Neural progenitor cell (in vitro differentiated cells): ENCODE data around the gene IRAK3. TPM values are rescaled to one million over a fixed set of nuclear protein-coding genes. Genes with fewer than 3 reads are reported as not detected.
"Not testable (repeated sequence)": the region's sequence is repeated elsewhere in the genome, so short reads cannot be mapped to it uniquely, and the experiment has no call there.

Source experiments
- DNase-seq: peaks from one replicate; pipeline ENCODE4 v3.0.0-alpha.2; 2016; ENCODE audit warnings: low spot score
- H2AFZ ChIP-seq: fragments of 200-600 bp; sonication (generic); replicated peaks from 2 replicates; pipeline ENCODE4 v1.6.1; 2016; ENCODE audit warnings: antibody characterized with exemption
- H3F3A ChIP-seq: fragments of 200-600 bp; sonication (generic); 2 replicates; pipeline ENCODE4 v1.6.1; 2016; ENCODE audit warnings: antibody characterized with exemption, low read depth
- H3K27ac ChIP-seq: fragments of 200-600 bp; sonication (generic); 2 replicates; pipeline ENCODE4 v1.5.1; 2016; ENCODE audit warnings: mild to moderate bottlenecking
- H3K27me3 ChIP-seq: fragments of 200-600 bp; sonication (generic); 2 replicates; pipeline ENCODE4 v1.6.1; 2016; ENCODE audit warnings: mild to moderate bottlenecking, moderate library complexity
- H3K36me3 ChIP-seq: fragments of 200-600 bp; sonication (generic); 2 replicates; pipeline ENCODE4 v1.5.1; 2016
- H3K4me1 ChIP-seq: fragments of 200-600 bp; sonication (generic); 2 replicates; pipeline ENCODE4 v1.6.1; 2016; ENCODE audit warnings: mixed run types
- H3K4me2 ChIP-seq: fragments of 200-600 bp; sonication (generic); 2 replicates; pipeline ENCODE4 v1.6.1; 2016
- H3K4me3 ChIP-seq: fragments of 200-600 bp; sonication (generic); 2 replicates; pipeline ENCODE4 v1.5.1; 2016
- H3K79me2 ChIP-seq: fragments of 200-600 bp; sonication (generic); 2 replicates; pipeline ENCODE4 v1.6.1; 2016; ENCODE audit warnings: low read depth
- H3K9ac ChIP-seq: fragments of 200-600 bp; sonication (generic); 2 replicates; pipeline ENCODE4 v1.6.1; 2016
- H3K9me3 ChIP-seq: fragments of 200-600 bp; sonication (generic); 2 replicates; pipeline ENCODE4 v1.5.1; 2016; ENCODE audit warnings: low read depth
- H4K20me1 ChIP-seq: fragments of 200-600 bp; sonication (generic); 2 replicates; pipeline ENCODE4 v1.6.1; 2016; ENCODE audit warnings: low read depth
- H3K27ac Mint-ChIP-seq: 3 replicates; pipeline ENCODE4 v1.8.0; 2021; ENCODE audit warnings: mixed read lengths
- H3K27me3 Mint-ChIP-seq: 2 replicates; pipeline ENCODE4 v1.8.0; 2022; ENCODE audit warnings: low read depth, mild to moderate bottlenecking, inconsistent platforms, moderate library complexity, mixed read lengths; ENCODE audit not compliant: insufficient read depth
- H3K36me3 Mint-ChIP-seq: 3 replicates; pipeline ENCODE4 v1.8.0; 2021; ENCODE audit warnings: mixed read lengths
- H3K4me1 Mint-ChIP-seq: 3 replicates; pipeline ENCODE4 v1.8.0; 2021; ENCODE audit warnings: mixed read lengths
- H3K4me3 Mint-ChIP-seq: 3 replicates; pipeline ENCODE4 v1.8.0; 2021; ENCODE audit warnings: mild to moderate bottlenecking, moderate library complexity, mixed read lengths
- H3K9me3 Mint-ChIP-seq: 3 replicates; pipeline ENCODE4 v1.8.0; 2020; ENCODE audit warnings: mixed read lengths
- CTCF ChIP-seq: fragments of 200-600 bp; sonication (generic); IDR thresholded peaks from 2 replicates; pipeline ENCODE4 v1.5.1; 2017; ENCODE audit warnings: antibody characterized with exemption, mild to moderate bottlenecking
- EZH2 ChIP-seq: fragments of 200-600 bp; sonication (generic); IDR thresholded peaks from 2 replicates; pipeline ENCODE4 v1.6.1; 2017; ENCODE audit warnings: antibody characterized with exemption, mild to moderate bottlenecking, moderate library complexity
- EZH2phosphoT487 ChIP-seq: fragments of 200-600 bp; sonication (generic); IDR thresholded peaks from 2 replicates; pipeline ENCODE4 v1.6.1; 2017; ENCODE audit warnings: antibody characterized with exemption
- total RNA-seq: library from RNA; depleted of rRNA; stranded (reverse); fragments of >200 nt; gene quantifications from 2 replicates; pipeline ENCODE4 v1.2.3, GENCODE V29; 2015; ENCODE audit warnings: low replicate concordance

The IRAK3 gene
- total RNA-seq, 1 donor from 2014 or later: 3.0 TPM

GRCh38 chr12:66302827-66303169, 113.8 kb downstream of the IRAK3 start:
- Histone ChIP-seq H3K9me3 (no peaks in the 10 kb centered on the region), H3K27ac (no peak overlapping the region), H3K79me2 (no peaks in the 10 kb centered on the region), H3K4me3 (peak overlapping the region; percentile 64), H3K36me3 (no peaks in the 10 kb centered on the region), H3F3A (no peaks in the 10 kb centered on the region), H3K27me3 (peaks cover 25% of the 10 kb centered on the region), H3K9ac (no peak overlapping the region), H2AFZ (peak overlapping the region; percentile 87), H3K4me2 (peak overlapping the region; percentile 82), H4K20me1 (no peaks in the 10 kb centered on the region), H3K4me1 (no peaks in the 10 kb centered on the region)
- no peak for TF ChIP-seq EZH2
- TF ChIP-seq CTCF: no peak
- TF ChIP-seq EZH2phosphoT487: no peak
- Mint-ChIP-seq H3K36me3 (no peaks in the 10 kb centered on the region), H3K4me1 (peaks cover 15% of the 10 kb centered on the region), H3K27ac (peak overlapping the region; percentile 58), H3K9me3 (no peaks in the 10 kb centered on the region), H3K27me3 (peaks cover 4% of the 10 kb centered on the region), H3K4me3 (peak overlapping the region; percentile 98)
- no peak for DNase-seq

DNA sequence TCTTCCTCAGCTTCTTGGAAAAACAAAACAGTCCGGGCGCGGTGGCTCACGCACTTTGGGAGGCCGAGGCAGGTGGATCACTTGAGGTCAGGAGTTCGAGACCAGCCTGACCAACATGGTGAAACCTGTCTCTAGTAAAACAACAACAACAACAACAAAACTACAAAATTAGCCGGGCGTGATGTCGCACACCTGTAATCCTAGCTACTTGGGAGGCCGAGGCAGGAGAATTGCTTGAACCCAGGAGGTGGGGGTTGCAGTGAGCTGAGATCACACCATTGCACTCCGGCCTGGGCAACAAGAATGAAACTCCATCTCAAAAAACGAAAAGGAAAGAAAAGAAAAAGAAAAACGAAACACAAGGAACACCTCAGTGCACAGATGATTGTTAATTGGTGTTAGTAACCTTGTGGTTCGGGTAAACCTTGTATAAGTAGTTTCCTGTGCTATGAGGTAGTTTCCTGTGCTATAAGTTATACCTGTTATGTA, 114.3 kb downstream of the IRAK3 start:
- H3K27ac Mint-ChIP-seq: not testable (repeated sequence)
- H3K4me2 ChIP-seq: peak overlapping the region; percentile 82
- H3K4me3 ChIP-seq: peak overlapping the region; percentile 64

More for the DNA sequence above, 114.3 kb downstream of the IRAK3 start:
- not testable (repeated sequence) for H3K4me1 ChIP-seq, H3F3A ChIP-seq, H3K9me3 Mint-ChIP-seq, H3K36me3 Mint-ChIP-seq, H4K20me1 ChIP-seq, H2AFZ ChIP-seq, H3K36me3 ChIP-seq, H3K79me2 ChIP-seq, H3K27ac ChIP-seq, DNase-seq, H3K9me3 ChIP-seq, H3K9ac ChIP-seq, H3K27me3 Mint-ChIP-seq
- H3K27me3 ChIP-seq: peaks cover 25% of the 10 kb centered on the region
- peaks cover 15% of the 10 kb centered on the region for H3K4me1 Mint-ChIP-seq
- H3K4me3 Mint-ChIP-seq: peak overlapping the region; percentile 98

Other genes starting within 250 kb of the IRAK3 start
- 6.0 and 19.9 TPM in 2 replicates for gene LLPH, start 58.5 kb upstream of the IRAK3 start, total RNA-seq
- gene TMBIM4, start 19.2 kb upstream of the IRAK3 start, total RNA-seq: 63.7 and 67.4 TPM in 2 replicates
- 4.6 and 10.7 TPM in 2 replicates for gene HELB, start 113.3 kb downstream of the IRAK3 start, total RNA-seq